NCI-H446 (cell line): ENCODE data around the gene TMEM209.
"Not testable (repeated sequence)": the region's sequence is repeated elsewhere in the genome, so short reads cannot be mapped to it uniquely, and the experiment has no call there.

Experiments used
- DNase-seq, 2 experiments: peaks; one replicate each; lab custom pipeline; 2025; lab: John Stamatoyannopoulos, UW

The TMEM209 gene

GRCh38 chr7:130162196-130162595 is 43.0 kb downstream of the TMEM209 start:
- DNase-seq, result no peak

DNA sequence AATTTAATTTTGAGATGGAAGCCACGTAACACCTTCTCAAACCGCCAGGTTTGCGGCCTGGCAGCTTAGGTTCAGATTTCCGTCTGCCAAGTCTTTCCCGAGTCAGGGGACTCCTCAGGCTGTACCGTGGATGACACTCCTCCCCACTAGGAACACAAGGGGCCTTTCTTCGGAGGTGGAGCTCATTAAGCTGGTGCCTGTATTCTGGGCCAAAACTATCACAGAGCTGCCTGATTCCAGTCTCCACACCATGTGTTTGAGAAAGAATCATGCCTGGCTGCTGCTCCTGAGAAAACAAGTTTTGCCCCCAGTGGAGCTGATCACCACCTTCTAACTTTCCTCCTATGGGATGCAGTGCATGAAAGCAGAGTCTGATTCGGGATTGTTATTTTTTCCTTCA is 44.8 kb downstream of the TMEM209 start:
- DNase-seq, result no peak

GRCh38 chr7:130160023-130160422 is 45.2 kb downstream of the TMEM209 start:
- no peak for DNase-seq

DNA sequence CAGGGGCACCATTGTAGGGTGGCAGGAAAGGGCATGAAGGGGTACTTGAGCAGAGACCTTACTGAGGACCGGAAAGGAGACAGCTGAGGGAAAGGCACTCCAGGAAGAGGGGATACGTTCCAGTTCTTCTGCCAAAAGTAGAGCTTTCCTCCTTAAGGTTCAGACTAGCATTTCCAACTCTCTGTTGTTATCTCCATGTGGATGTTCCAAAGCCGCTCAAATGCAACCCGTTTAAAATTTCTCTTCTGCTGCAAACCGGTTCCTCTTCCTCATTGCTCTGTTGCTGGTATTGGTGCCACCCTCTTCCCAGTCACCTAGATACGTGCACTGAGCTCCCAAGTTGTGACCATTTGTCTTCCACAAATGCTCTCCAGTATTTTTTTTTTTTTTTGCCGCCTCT is 47.5 kb downstream of the TMEM209 start:
- DNase-seq, result no peak

GRCh38 chr7:130156140-130156539 is 49.1 kb downstream of the TMEM209 start:
- DNase-seq, result no peak

- DNase-seq, result peak; percentile 77 to 97
Observed at GRCh38 chr7:130154501-130155317, 50.5 kb downstream of the TMEM209 start.

DNA sequence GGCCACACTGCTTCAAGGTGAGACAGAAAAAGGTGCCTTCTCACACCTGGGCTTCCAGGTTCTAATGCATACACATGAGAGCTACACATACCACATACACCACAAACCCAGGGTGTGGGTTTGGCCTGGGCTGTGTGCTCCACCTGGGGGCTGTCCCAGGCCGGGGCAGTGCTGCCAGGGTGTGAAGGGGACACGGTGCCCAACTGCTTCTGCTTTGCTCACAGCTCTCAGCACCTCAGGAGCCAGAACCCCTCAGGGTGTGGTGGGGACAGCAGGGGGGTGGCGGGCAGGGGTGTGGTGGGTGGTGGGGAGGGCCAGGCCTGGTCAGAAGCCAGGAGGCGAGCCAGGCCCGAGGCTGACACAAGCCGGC is 51.1 kb downstream of the TMEM209 start:
- DNase-seq, result no peak

- no peak for DNase-seq
Observed at GRCh38 chr7:130153211-130153908, 51.8 kb downstream of the TMEM209 start.

GRCh38 chr7:130152493-130153210 is 52.6 kb downstream of the TMEM209 start:
- no peak for DNase-seq

DNA sequence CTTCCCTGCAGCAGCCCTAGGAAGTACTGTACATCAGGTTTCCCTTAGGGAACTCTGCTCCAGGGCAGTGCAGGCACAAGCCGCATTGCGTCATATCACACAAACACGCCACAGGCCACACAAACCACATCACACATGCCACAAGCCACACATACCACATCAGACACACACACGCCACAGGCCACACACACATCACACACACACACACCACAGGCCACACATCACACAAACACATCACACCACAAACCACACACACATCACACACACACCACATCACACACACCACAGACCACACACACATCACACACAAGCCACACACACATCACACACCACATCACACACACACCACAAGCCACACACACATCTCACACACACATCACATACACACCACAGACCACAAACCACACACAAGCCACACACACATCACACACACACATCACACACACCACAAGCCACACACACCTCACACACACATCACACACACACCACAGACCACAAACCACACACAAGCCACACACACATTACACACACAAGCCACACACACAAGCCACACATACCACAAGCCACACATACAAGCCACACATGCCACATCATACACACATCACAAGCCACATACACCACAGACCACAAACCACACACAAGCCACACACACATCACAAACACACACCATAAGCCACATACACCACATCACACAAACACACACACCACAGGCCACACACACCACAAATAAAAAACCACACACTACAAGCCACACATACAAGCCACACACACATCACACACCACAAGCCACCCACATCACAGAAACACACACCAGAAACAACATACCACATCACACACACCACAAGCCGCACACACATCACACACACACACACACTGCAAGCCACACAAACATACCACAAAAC is 53.4 kb downstream of the TMEM209 start:
- DNase-seq, result no peak

- DNase-seq, result no peak
Observed at GRCh38 chr7:130150587-130150986, 54.6 kb downstream of the TMEM209 start.

DNA sequence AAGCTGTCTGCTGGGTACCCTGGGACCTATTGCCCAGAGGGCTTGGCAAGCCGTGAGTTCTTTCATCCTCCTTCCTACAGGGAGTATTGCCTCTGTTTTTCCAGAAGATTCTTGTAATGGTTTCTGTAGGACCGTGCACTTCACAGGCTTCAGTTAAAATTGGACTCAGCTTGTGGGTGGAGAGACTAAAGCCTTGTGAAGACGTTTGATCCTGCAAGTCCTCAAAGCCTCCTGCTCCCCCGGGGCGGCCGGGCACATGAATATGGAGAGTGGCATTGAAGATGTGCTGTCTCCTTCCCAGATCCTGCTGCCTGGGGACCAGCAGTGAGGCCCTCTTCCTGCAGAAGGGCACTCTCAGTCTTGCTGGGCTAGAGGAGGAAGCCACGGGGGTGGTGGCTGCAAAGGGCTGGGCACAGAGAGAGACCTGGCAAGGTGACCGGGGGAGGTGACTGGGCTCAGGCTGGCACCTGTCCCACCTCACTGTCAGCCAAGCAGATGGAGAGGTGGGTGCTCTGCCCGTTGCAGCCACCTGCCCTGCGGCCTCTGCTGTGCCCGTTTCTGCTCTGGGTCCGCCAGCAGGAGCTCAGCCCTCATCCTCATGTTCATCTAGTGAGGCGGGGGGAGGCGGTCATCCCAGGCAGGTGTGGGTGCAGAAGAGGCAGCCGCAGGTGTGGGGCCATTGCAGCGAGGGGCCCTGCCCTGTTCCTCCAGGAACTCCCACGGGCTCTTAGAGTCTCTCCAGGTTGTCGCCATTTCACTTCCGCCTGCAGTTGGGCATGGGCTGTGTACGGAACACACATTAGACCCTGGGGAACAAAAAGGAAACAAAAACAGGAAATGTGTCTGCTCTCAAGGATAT is 55.7 kb downstream of the TMEM209 start:
- peak in 1 of 2 experiments; percentile 21 for DNase-seq

DNA sequence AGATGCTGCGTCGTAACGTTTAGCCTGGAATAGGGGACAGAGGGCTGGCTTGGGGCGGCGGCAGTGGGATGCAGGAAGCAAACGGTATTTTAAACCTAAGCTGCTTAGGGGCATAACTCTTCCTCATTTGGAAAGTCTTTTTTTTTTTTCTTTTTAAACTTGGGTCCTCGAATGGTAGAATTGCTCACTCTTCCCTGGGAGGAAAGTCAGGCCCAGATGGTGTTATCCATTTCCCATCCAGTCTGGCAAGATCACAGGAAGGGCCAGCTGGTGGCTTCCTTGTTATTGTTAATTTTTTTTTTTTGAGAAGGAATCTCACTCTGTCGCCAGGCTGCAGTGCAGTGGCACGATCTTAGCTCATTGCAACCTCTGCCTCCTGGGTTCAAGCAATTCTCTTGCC is 56.6 kb downstream of the TMEM209 start:
- peak; percentile 55 to 89 for DNase-seq

DNA sequence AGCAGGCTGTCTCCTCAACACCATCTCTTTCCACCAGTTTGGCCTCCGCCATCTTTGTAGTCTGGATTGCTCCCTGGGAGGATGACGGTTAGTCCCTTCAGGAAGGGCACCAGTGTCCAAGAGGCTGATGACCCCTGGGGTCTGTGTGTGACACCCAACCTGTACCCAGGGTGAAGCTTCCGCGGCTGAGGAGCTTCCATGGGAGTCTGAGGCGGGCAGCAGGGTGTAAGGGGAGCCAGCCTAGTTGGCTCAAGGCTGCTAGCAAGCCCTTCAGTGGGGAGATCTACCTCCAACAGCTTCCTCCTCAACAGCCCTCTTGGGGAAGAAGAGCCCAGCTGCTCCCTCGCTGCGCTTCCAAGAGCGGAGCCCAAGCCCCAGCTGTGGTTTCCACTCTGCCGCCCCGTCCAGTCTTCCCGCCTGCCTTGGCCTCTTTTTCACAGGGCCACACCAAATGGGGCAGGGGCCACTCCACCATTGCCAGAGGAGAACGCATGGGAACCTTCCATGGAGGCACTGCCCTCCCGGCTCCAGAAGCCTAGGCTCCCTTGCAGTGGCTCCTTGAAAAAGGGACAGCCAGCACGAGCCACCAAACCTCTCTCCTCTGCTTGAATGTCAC is 57.4 kb downstream of the TMEM209 start:
- DNase-seq, result peak in 1 of 2 experiments; percentile 18

GRCh38 chr7:130146693-130147405 is 58.4 kb downstream of the TMEM209 start:
- no peak for DNase-seq

DNA sequence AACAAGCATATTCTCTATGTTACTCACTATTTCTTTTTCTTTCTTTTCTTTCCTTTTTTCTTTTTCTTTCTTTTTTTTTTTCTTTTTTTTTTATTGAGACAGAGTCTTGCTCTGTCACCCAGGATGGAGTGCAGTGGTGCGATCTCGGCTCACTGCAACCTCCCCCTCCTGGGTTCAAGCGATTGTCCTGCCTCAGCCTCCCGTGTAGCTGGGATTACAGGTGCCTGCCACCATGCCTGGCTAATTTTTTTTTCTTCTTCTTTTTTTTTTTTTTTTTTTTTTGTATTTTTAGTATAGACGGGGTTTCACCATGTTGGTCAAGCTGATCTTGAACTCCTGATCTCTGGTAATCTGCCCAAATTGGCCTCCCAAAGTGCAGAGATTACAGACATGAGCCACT is 59.1 kb downstream of the TMEM209 start:
- DNase-seq, result not testable (repeated sequence)

- DNase-seq, result no peak
Observed at GRCh38 chr7:130145424-130146100, 59.6 kb downstream of the TMEM209 start.

DNA sequence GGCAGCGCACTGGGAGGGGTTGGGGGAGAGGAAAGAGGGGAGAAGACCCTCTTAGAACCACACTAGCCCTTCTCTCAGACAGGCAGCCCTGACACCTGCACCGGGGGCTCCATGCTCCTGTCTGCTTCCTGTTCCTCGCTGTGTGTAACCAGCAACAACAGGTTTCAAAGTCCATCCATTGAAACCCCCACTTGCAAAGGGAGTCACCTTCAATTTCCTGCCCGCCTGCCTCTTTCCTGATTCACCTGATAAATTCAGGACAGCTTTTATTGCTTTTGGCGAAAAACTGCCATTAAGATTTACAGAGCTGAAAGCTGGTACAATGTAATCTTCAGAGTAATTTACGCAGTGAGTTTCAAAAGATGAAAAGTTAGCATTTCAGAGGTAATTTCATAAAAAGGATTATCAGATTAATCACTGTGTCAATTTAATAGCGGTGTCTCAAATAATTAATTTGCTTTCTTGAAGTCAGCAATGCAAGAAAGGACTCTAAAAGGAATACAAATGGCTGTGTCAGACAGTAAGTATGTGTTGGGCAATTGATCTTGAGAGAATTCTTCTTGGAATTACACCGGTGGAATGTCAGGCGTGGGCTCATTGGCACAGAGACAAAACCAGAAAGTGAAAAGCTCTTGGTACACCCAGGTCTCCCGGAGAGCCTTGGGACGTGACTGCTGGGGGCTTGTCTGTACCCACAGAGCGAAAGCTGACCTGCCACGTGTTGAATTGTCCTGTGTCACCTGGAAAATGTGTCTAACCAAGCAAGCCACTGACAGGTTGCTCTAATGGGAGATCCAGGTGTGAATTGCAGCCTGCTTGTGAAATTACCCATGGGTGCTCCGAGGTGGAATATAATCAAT is 60.7 kb downstream of the TMEM209 start:
- peak in 1 of 2 experiments; percentile 10 for DNase-seq
